Parathyroid adenoma (tissue), 2 donors: ENCODE data around the gene TMEM41B.
A peak's percentile ranks its signal among the peaks of the same experiment; 100 is the strongest.

Source experiments
- H2AFZ ChIP-seq: fragments of 300-600 bp; sonication (generic); one replicate; pipeline ENCODE4 v1.7.0; 2017; ENCODE audit warnings: antibody characterized with exemption, mild to moderate bottlenecking
- H3K27ac ChIP-seq: fragments of 300-600 bp; sonication (generic); one replicate; pipeline ENCODE4 v1.7.0; 2017
- H3K27me3 ChIP-seq: fragments of 300-600 bp; sonication (generic); one replicate; pipeline ENCODE4 v1.7.0; 2017; ENCODE audit warnings: low read length; ENCODE audit not compliant: control insufficient read depth, insufficient read depth
- H3K36me3 ChIP-seq: fragments of 300-600 bp; sonication (generic); one replicate; pipeline ENCODE4 v1.7.0; 2017; ENCODE audit warnings: low read length; ENCODE audit not compliant: control insufficient read depth, insufficient read depth
- H3K4me1 ChIP-seq: fragments of 300-600 bp; sonication (generic); one replicate; pipeline ENCODE4 v1.7.0; 2017; ENCODE audit warnings: control low read depth
- H3K4me2 ChIP-seq: fragments of 300-600 bp; sonication (generic); one replicate; pipeline ENCODE4 v1.7.0; 2017; ENCODE audit warnings: low read length
- H3K4me3 ChIP-seq: fragments of 300-600 bp; sonication (generic); one replicate; pipeline ENCODE4 v1.7.0; 2017; ENCODE audit warnings: low read depth, low read length
- H3K79me2 ChIP-seq: fragments of 300-600 bp; sonication (generic); one replicate; pipeline ENCODE4 v1.7.0; 2017; ENCODE audit warnings: control low read depth
- H3K9ac ChIP-seq: fragments of 300-600 bp; sonication (generic); one replicate; pipeline ENCODE4 v1.7.0; 2017; ENCODE audit warnings: mild to moderate bottlenecking
- H3K9me3 ChIP-seq: fragments of 300-600 bp; sonication (generic); one replicate; pipeline ENCODE4 v1.7.0; 2017; ENCODE audit warnings: low read length; ENCODE audit not compliant: control insufficient read depth
- CTCF ChIP-seq: fragments of 300-600 bp; sonication (generic); IDR thresholded peaks from one replicate; pipeline ENCODE4 v1.7.0; 2017; ENCODE audit warnings: antibody characterized with exemption, mild to moderate bottlenecking
- donor health status: primary hyperparathyroidism.

The TMEM41B gene

DNA sequence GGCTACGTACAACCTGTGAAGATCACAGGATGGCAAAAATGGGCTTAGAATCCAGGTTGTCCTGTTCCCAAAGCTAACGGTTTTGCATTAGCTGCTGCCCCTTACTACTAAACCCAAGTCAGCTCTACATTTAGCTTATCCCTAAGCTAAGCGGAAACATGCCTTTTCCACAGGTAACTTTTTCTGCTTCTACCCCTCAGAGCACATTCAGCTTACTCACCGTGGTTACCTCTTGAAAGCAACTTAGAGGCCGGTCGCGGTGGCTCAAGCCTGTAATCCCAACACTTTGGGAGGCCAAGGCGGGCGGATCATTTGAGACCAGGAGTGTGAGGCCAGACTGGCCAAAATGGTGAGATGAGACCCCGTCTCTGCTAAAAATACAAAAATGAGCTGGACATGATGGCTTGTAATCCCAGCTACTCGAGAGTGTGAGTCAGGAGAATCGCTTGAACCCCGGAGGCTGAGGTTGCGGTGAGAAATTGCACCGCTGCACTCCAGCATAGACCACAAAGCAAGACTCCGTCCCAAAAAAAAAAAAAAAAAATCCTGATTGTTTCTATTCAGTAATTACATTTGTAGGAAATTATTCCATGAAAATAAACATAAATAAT, 790 bp upstream of the TMEM41B start:
- Histone ChIP-seq H3K36me3 (no peaks in the 10 kb centered on the region), H3K27ac (peak overlapping the region; percentile 72), H3K79me2 (peaks cover 15% of the 10 kb centered on the region), H3K4me3 (peak overlapping the region; percentile 88), H3K9me3 (no peaks in the 10 kb centered on the region), H3K4me2 (peak overlapping the region; percentile 83), H3K9ac (no peak overlapping the region), H3K27me3 (no peaks in the 10 kb centered on the region), H3K4me1 (no peaks in the 10 kb centered on the region), H2AFZ (peak overlapping the region; percentile 88)
- TF ChIP-seq CTCF, result no peak

DNA sequence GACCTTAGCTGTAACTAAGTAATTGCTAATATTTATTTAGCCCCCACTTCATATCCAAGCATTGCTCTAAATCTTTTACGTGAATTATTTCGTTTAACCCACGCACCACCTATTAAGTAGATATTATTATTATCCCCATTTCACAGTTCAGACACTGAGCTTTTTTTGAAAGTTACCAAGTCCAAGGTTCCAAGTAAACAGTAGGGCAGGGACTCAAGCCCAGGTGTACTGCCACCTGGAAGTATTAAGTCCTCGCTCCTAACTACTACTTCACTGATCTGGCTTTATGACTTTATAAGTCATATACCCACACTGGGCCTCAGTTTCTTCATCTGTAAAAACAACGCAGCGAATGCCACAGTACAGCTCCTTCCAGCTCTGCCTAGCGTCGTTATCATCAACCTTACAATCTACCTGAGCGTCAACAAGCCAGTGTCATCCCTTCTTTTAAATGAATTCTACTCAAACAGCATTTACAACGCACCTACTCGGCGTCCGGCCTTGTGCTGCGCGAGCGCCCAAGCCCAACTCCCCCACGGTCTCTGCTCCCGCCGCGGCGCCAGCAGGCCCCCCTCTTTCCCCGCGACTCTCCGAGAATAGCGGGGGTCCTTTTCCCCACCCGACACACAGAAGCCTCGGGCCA, 624 bp downstream of the TMEM41B start:
- Histone ChIP-seq H3K9me3 (no peaks in the 10 kb centered on the region), H3K27ac (peak overlapping the region; percentile 72), H3K4me2 (peak overlapping the region; percentile 74), H2AFZ (peak overlapping the region; percentile 88), H3K27me3 (no peaks in the 10 kb centered on the region), H3K36me3 (no peaks in the 10 kb centered on the region), H3K4me3 (peak overlapping the region; percentile 88), H3K4me1 (no peaks in the 10 kb centered on the region), H3K79me2 (peaks cover 19% of the 10 kb centered on the region), H3K9ac (peak overlapping the region; percentile 72)
- TF ChIP-seq CTCF, result no peak

GRCh38 chr11:9310485-9311090, 3.8 kb downstream of the TMEM41B start:
- no peak overlapping the region for H2AFZ ChIP-seq
- H3K9me3 ChIP-seq, result no peaks in the 10 kb centered on the region
- H3K79me2 ChIP-seq, result peaks cover 30% of the 10 kb centered on the region
- no peak overlapping the region for H3K4me2 ChIP-seq
- no peak for TF ChIP-seq CTCF
- H3K27me3 ChIP-seq, result no peaks in the 10 kb centered on the region
- no peaks in the 10 kb centered on the region for H3K4me1 ChIP-seq
- no peaks in the 10 kb centered on the region for H3K36me3 ChIP-seq
- H3K27ac ChIP-seq, result no peak overlapping the region
- H3K9ac ChIP-seq, result no peak overlapping the region
- H3K4me3 ChIP-seq, result no peak overlapping the region

DNA sequence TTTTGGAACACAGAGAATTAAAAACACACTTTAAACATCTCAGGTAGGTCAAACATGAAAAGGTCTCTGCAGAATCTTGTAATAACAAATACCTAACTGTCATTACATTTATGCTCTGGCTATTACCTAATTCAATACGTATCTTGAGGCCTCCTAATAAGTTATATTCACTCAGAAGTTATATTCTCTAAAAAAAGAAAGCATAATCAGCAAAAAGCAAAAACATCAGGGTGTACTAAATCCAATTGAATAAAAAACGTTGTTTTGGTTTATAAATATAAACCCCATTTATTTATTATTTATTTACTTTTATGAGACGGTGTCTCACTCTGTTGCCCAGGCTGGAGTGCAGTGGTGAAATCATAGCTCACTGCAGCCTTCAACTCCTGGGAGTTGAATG, 10.2 kb downstream of the TMEM41B start:
- Histone ChIP-seq H3K79me2 (peaks cover 13% of the 10 kb centered on the region), H2AFZ (no peak overlapping the region), H3K4me3 (no peak overlapping the region), H3K4me2 (no peak overlapping the region), H3K9ac (no peak overlapping the region), H3K4me1 (no peaks in the 10 kb centered on the region), H3K9me3 (no peaks in the 10 kb centered on the region), H3K27me3 (no peaks in the 10 kb centered on the region), H3K27ac (no peak overlapping the region), H3K36me3 (no peaks in the 10 kb centered on the region)
- no peak for TF ChIP-seq CTCF
